ENCODE results near the gene LRRC66.
A peak's percentile ranks its signal among the peaks of the same experiment; 100 is the strongest.

Gene LRRC66

DNA sequence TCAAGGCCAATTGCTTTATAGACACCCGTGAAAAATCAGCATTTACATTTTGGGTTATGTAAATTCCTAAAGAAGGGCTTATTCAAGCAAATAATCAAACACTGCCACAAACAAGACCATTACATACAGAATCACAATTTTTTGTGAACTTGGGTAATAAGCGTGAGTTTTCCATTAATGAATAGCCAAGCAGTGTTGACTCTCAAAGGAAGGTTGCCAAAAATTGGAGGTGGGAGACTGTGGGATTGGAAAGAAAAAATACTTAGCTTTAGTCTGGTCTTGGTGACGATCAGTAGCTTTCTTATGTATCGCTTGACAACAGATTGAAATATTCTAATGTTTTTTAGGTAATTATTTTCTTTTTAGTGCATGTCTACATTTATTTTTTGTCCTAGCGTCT lies 20.9 kb downstream of the LRRC66 start:
- Histone ChIP-seq H2BK15ac (ENCODE audit: low read length) (no peak overlapping the region), H3K27me3 (ENCODE audit: control insufficient read depth in 3 of 3, insufficient read depth in 3 of 3, low read depth in 1 of 3, low read length in 3 of 3) (no peaks in the 10 kb centered on the region), H3K4ac (ENCODE audit: low read length) (no peak overlapping the region), H2AK5ac (ENCODE audit: low read depth, low read length) (no peak overlapping the region), H3K23ac (ENCODE audit: low read depth, low read length, poor library complexity) (no peak overlapping the region), H2AFZ (ENCODE audit: low read length) (no peak overlapping the region), H3K79me1 (ENCODE audit: low read depth, low read length) (no peaks in the 10 kb centered on the region), H4K91ac (ENCODE audit: low read depth, low read length, poor library complexity) (no peak overlapping the region), H3K9me3 (replicated peaks in 1 of 2; ENCODE audit: control insufficient read depth in 2 of 2, insufficient read depth in 1 of 2, low read depth in 1 of 2, low read length in 2 of 2) (no peaks in the 10 kb centered on the region), H3K27ac (replicated peaks; ENCODE audit: low read length) (no peak overlapping the region), H3K36me3 (replicated peaks in 1 of 2; ENCODE audit: control insufficient read depth in 2 of 2, insufficient read depth in 2 of 2, low read length in 2 of 2) (no peaks in the 10 kb centered on the region), H4K8ac (ENCODE audit: low read depth, low read length) (no peak overlapping the region), H3K4me2 (ENCODE audit: insufficient read depth, low read length, poor library complexity, severe bottlenecking) (no peak overlapping the region), H2BK120ac (ENCODE audit: low read depth, low read length) (no peak overlapping the region), H3K9ac (ENCODE audit: low read depth, low read length, poor library complexity) (no peak overlapping the region), H2BK12ac (ENCODE audit: low read length) (no peak overlapping the region), H3K18ac (ENCODE audit: low read length) (no peak overlapping the region), H3K14ac (ENCODE audit: low read length) (no peak overlapping the region), H2BK5ac (ENCODE audit: low read length) (no peak overlapping the region), H3K4me3 (ENCODE audit: low read length in 2 of 2) (no peak overlapping the region), H3K4me1 (ENCODE audit: control insufficient read depth in 2 of 2, insufficient read depth in 1 of 2, low read depth in 1 of 2, low read length in 2 of 2) (peaks cover 0 to 8% of the 10 kb centered on the region in 2 donors)
- DNase-seq (ENCODE audit: low spot score) = no peak
- WGBS, 2 donors (ENCODE audit: extremely low coverage in 2 of 2, insufficient read length in 2 of 2, insufficient replicate concordance in 1 of 2) = no CpG with 5 or more reads among the region's 5 CpGs

DNA sequence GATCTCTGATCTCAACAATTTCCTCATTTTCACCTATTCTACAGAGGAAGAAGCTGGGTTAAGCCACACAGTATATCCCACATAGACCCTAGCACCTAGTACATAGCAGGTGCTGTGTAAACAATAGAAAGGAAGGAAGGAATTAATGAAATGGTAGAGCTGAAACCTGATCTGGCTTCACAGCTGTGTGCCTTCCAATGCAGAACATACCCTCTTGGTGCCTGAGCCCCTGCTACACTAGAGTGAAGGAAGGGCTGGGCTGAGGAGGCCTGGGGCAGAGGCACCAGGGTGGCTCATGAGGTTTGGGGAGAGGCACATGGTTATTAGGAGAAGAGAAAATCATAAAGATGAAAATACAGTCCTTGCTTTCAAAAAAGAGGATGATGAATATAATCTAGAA lies 21.3 kb downstream of the LRRC66 start:
- Histone ChIP-seq H3K4me1 (ENCODE audit: control insufficient read depth in 2 of 2, insufficient read depth in 1 of 2, low read depth in 1 of 2, low read length in 2 of 2) (peaks cover 0 to 8% of the 10 kb centered on the region in 2 donors), H2AFZ (ENCODE audit: low read length) (no peak overlapping the region), H3K4ac (ENCODE audit: low read length) (no peak overlapping the region), H2AK5ac (ENCODE audit: low read depth, low read length) (no peak overlapping the region), H2BK12ac (ENCODE audit: low read length) (no peak overlapping the region), H4K91ac (ENCODE audit: low read depth, low read length, poor library complexity) (no peak overlapping the region), H3K14ac (ENCODE audit: low read length) (no peak overlapping the region), H3K23ac (ENCODE audit: low read depth, low read length, poor library complexity) (no peak overlapping the region), H3K9ac (ENCODE audit: low read depth, low read length, poor library complexity) (no peak overlapping the region), H3K4me3 (ENCODE audit: low read length in 2 of 2) (no peak overlapping the region), H3K18ac (ENCODE audit: low read length) (no peak overlapping the region), H3K27ac (replicated peaks; ENCODE audit: low read length) (no peak overlapping the region), H2BK5ac (ENCODE audit: low read length) (no peak overlapping the region), H3K4me2 (ENCODE audit: insufficient read depth, low read length, poor library complexity, severe bottlenecking) (no peak overlapping the region), H3K9me3 (replicated peaks in 1 of 2; ENCODE audit: control insufficient read depth in 2 of 2, insufficient read depth in 1 of 2, low read depth in 1 of 2, low read length in 2 of 2) (no peaks in the 10 kb centered on the region), H3K36me3 (replicated peaks in 1 of 2; ENCODE audit: control insufficient read depth in 2 of 2, insufficient read depth in 2 of 2, low read length in 2 of 2) (no peaks in the 10 kb centered on the region), H3K79me1 (ENCODE audit: low read depth, low read length) (no peaks in the 10 kb centered on the region), H3K27me3 (ENCODE audit: control insufficient read depth in 3 of 3, insufficient read depth in 3 of 3, low read depth in 1 of 3, low read length in 3 of 3) (no peaks in the 10 kb centered on the region), H2BK15ac (ENCODE audit: low read length) (no peak overlapping the region), H2BK120ac (ENCODE audit: low read depth, low read length) (no peak overlapping the region), H4K8ac (ENCODE audit: low read depth, low read length) (no peak overlapping the region)
- no peak for DNase-seq (ENCODE audit: low spot score)

GRCh38 chr4:51997647-51998046 lies 22.5 kb downstream of the LRRC66 start:
- Histone ChIP-seq H3K4me2 (ENCODE audit: insufficient read depth, low read length, poor library complexity, severe bottlenecking) (no peak overlapping the region), H2BK15ac (ENCODE audit: low read length) (no peak overlapping the region), H3K4me1 (ENCODE audit: control insufficient read depth in 2 of 2, insufficient read depth in 1 of 2, low read depth in 1 of 2, low read length in 2 of 2) (peaks cover 0 to 8% of the 10 kb centered on the region in 2 donors), H3K79me1 (ENCODE audit: low read depth, low read length) (no peaks in the 10 kb centered on the region), H3K23ac (ENCODE audit: low read depth, low read length, poor library complexity) (no peak overlapping the region), H3K36me3 (replicated peaks in 1 of 2; ENCODE audit: control insufficient read depth in 2 of 2, insufficient read depth in 2 of 2, low read length in 2 of 2) (no peaks in the 10 kb centered on the region), H3K18ac (ENCODE audit: low read length) (no peak overlapping the region), H3K27me3 (ENCODE audit: control insufficient read depth in 3 of 3, insufficient read depth in 3 of 3, low read depth in 1 of 3, low read length in 3 of 3) (no peaks in the 10 kb centered on the region), H3K4me3 (ENCODE audit: low read length in 2 of 2) (no peak overlapping the region), H2BK5ac (ENCODE audit: low read length) (no peak overlapping the region), H4K91ac (ENCODE audit: low read depth, low read length, poor library complexity) (no peak overlapping the region), H4K8ac (ENCODE audit: low read depth, low read length) (no peak overlapping the region), H2AFZ (ENCODE audit: low read length) (no peak overlapping the region), H3K14ac (ENCODE audit: low read length) (no peak overlapping the region), H2BK120ac (ENCODE audit: low read depth, low read length) (no peak overlapping the region), H3K9me3 (replicated peaks in 1 of 2; ENCODE audit: control insufficient read depth in 2 of 2, insufficient read depth in 1 of 2, low read depth in 1 of 2, low read length in 2 of 2) (no peaks in the 10 kb centered on the region), H3K4ac (ENCODE audit: low read length) (no peak overlapping the region), H3K27ac (replicated peaks; ENCODE audit: low read length) (no peak overlapping the region), H3K9ac (ENCODE audit: low read depth, low read length, poor library complexity) (no peak overlapping the region), H2AK5ac (ENCODE audit: low read depth, low read length) (no peak overlapping the region), H2BK12ac (ENCODE audit: low read length) (no peak overlapping the region)
- DNase-seq (ENCODE audit: low spot score) = no peak

DNA sequence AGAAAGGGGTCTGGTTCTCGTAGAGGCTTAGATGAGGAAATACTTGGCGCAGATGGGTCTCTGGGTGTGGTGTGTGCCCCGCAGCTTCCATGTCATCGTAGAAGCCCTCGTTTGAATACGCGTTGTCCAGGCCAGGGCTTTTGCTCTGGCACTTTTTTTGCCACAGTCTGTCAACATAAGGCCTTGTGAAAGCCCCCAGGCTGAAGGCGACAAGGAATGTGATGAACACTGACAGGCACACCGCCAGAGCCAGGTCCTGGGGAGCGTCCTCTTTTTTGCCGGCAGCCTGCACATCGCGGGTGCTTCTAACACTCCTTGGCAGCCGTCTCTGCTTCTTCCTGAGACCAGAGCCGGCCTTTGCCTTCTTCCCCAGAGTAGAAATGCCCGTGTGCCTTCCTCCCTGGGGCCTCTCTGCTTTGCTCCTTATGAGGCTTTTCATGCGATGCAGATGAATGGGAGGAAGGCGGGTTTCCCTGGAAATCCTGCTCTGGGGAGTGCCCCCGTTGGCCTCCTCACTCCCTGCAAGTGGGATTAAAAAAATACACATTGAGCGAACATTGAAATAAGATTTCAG lies 24.4 kb downstream of the LRRC66 start:
- H2BK15ac ChIP-seq (ENCODE audit: low read length) = peak overlapping the region; percentile 42
- H3K9me3 ChIP-seq (replicated peaks in 1 of 2; ENCODE audit: control insufficient read depth in 2 of 2, insufficient read depth in 1 of 2, low read depth in 1 of 2, low read length in 2 of 2) = peaks cover 0 to 5% of the 10 kb centered on the region in 2 donors
- H3K4me1 ChIP-seq (ENCODE audit: control insufficient read depth in 2 of 2, insufficient read depth in 1 of 2, low read depth in 1 of 2, low read length in 2 of 2) = peaks cover 0 to 8% of the 10 kb centered on the region in 2 donors
- no peak overlapping the region for H2BK5ac ChIP-seq (ENCODE audit: low read length)
- H3K4ac ChIP-seq (ENCODE audit: low read length) = no peak overlapping the region
- H3K9ac ChIP-seq (ENCODE audit: low read depth, low read length, poor library complexity) = no peak overlapping the region
- no peaks in the 10 kb centered on the region for H3K27me3 ChIP-seq (ENCODE audit: control insufficient read depth in 3 of 3, insufficient read depth in 3 of 3, low read depth in 1 of 3, low read length in 3 of 3)
- no CpG with 5 or more reads among the region's 20 CpGs for WGBS, 2 donors (ENCODE audit: extremely low coverage in 2 of 2, insufficient read length in 2 of 2, insufficient replicate concordance in 1 of 2)
- H3K27ac ChIP-seq (replicated peaks; ENCODE audit: low read length) = no peak overlapping the region
- no peak overlapping the region for H2AK5ac ChIP-seq (ENCODE audit: low read depth, low read length)
- DNase-seq (ENCODE audit: low spot score) = no peak
- H2BK12ac ChIP-seq (ENCODE audit: low read length) = no peak overlapping the region
- H3K18ac ChIP-seq (ENCODE audit: low read length) = no peak overlapping the region
- no peak overlapping the region for H4K8ac ChIP-seq (ENCODE audit: low read depth, low read length)
- no peaks in the 10 kb centered on the region for H3K36me3 ChIP-seq (replicated peaks in 1 of 2; ENCODE audit: control insufficient read depth in 2 of 2, insufficient read depth in 2 of 2, low read length in 2 of 2)
- no peak overlapping the region for H3K4me2 ChIP-seq (ENCODE audit: insufficient read depth, low read length, poor library complexity, severe bottlenecking)
- H3K4me3 ChIP-seq (ENCODE audit: low read length in 2 of 2) = no peak overlapping the region
- no peaks in the 10 kb centered on the region for H3K79me1 ChIP-seq (ENCODE audit: low read depth, low read length)
- H3K23ac ChIP-seq (ENCODE audit: low read depth, low read length, poor library complexity) = no peak overlapping the region
- no peak overlapping the region for H2BK120ac ChIP-seq (ENCODE audit: low read depth, low read length)
- H3K14ac ChIP-seq (ENCODE audit: low read length) = no peak overlapping the region
- H2AFZ ChIP-seq (ENCODE audit: low read length) = peak overlapping the region; percentile 82
- H4K91ac ChIP-seq (ENCODE audit: low read depth, low read length, poor library complexity) = no peak overlapping the region
